PFSK-1 (cell line): ENCODE data around the gene DNMT3B.
A peak's percentile ranks its signal among the peaks of the same experiment; 100 is the strongest.

Experiments
- FOXP2 ChIP-seq: optimal IDR thresholded peaks from 2 replicates; pipeline ENCODE3; 2011; ENCODE audit warnings: borderline replicate concordance, control low read depth, inconsistent platforms; ENCODE audit not compliant: insufficient read depth; ENCODE audit errors: extremely low read length, extremely low read depth
- POLR2AphosphoS5 ChIP-seq: IDR thresholded peaks from 2 replicates; pipeline ENCODE4 v1.6.1; 2012; ENCODE audit warnings: low read depth, mild to moderate bottlenecking, control low read depth, low read length, moderate library complexity
- SIN3A ChIP-seq: IDR thresholded peaks from 2 replicates; pipeline ENCODE4 v1.6.1; 2012; ENCODE audit warnings: mild to moderate bottlenecking, low read length, moderate library complexity, borderline replicate concordance; ENCODE audit not compliant: insufficient read depth
- TAF1 ChIP-seq: IDR thresholded peaks from 2 replicates; pipeline ENCODE4 v1.6.1; 2012; ENCODE audit warnings: low read length, control low read depth, borderline replicate concordance; ENCODE audit not compliant: insufficient read depth
- TF ChIP-seq, protein P1 (sequence below), 2 experiments: IDR thresholded peaks; 2 replicates each; pipeline versions ENCODE4 v1.6.1 to v1.8.0; 2011 to 2012; ENCODE audit warnings: low read depth in 2 of 2, low read length in 2 of 2, control low read depth in 1 of 2, inconsistent platforms in 1 of 2, mild to moderate bottlenecking in 1 of 2, moderate library complexity in 1 of 2; ENCODE audit not compliant: insufficient read depth in 1 of 2

DNA sequence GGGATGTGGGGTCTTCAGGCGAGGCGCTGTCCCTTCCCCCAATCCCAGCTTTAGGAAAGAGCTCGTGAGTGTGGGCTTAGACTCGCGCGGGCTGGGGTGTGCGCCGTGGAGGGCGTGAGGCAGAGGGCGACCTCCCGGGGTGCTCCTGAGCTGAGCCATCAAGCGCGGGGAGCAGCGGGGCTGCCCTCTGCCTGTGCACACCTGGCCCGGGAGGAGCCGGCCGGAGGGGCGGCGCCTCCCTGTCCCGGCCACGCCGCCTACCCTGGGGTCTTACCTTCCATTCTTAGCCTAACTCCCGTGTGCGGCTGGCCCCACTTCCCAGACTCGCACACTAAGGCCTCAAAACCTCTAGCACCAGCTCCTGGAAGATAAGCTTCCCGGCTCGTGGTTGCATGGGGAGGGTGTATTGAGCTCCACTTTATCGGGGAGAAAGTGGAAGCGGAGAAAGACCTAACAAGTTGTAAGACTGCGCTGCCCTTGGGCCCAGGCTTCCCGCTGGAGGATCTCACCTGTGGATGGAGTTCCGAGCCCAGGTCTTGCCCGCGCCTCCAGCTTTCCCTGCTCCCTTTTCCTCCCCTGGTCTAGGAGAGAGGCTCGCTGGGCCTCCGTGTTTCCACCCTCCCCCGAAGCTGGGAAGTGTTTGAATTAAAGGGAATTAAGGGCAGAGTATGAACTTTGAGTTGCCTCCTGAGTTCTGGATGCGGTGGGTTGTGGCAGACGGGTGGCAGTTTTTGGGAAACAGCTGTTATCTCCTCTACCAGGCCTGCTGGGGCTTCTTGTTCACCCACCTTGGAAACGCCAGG is 1.2 kb downstream of the DNMT3B start:
- no peak for TF ChIP-seq TAF1
- TF ChIP-seq, protein P1, sequence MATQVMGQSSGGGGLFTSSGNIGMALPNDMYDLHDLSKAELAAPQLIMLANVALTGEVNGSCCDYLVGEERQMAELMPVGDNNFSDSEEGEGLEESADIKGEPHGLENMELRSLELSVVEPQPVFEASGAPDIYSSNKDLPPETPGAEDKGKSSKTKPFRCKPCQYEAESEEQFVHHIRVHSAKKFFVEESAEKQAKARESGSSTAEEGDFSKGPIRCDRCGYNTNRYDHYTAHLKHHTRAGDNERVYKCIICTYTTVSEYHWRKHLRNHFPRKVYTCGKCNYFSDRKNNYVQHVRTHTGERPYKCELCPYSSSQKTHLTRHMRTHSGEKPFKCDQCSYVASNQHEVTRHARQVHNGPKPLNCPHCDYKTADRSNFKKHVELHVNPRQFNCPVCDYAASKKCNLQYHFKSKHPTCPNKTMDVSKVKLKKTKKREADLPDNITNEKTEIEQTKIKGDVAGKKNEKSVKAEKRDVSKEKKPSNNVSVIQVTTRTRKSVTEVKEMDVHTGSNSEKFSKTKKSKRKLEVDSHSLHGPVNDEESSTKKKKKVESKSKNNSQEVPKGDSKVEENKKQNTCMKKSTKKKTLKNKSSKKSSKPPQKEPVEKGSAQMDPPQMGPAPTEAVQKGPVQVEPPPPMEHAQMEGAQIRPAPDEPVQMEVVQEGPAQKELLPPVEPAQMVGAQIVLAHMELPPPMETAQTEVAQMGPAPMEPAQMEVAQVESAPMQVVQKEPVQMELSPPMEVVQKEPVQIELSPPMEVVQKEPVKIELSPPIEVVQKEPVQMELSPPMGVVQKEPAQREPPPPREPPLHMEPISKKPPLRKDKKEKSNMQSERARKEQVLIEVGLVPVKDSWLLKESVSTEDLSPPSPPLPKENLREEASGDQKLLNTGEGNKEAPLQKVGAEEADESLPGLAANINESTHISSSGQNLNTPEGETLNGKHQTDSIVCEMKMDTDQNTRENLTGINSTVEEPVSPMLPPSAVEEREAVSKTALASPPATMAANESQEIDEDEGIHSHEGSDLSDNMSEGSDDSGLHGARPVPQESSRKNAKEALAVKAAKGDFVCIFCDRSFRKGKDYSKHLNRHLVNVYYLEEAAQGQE (IDR thresholded peaks at IDR 0.05; ENCODE audit: insufficient read depth in 1 of 2, low read depth in 2 of 2, low read length in 2 of 2) = no peak
- no peak for TF ChIP-seq POLR2AphosphoS5
- TF ChIP-seq SIN3A = no peak
- peak; percentile 5 for TF ChIP-seq FOXP2
